Right lobe of liver (tissue), 4 donors: Measurements from ENCODE around the gene ZNF157.

Experiments
- CTCF ChIP-seq, 4 donors: fragments of 200-600 bp in 3 of 4; fragments of 450-650 bp in 1 of 4; IDR thresholded peaks; one replicate each; pipeline versions ENCODE4 v1.5.1 to v1.8.0; 2016 to 2022; ENCODE audit warnings: antibody characterized with exemption in 4 of 4, mild to moderate bottlenecking in 2 of 4
- POLR2A ChIP-seq: fragments of 450-650 bp; IDR thresholded peaks from one replicate; pipeline ENCODE4 v1.6.1; 2017; ENCODE audit warnings: antibody characterized with exemption, mild to moderate bottlenecking
- donor health status: DM: no; HTN: no; CAD: no.
- donor health status: DM: no; HTN: no; CAD: no.
- donor health status: DM: no; HTN: yes; CAD: no.

GRCh38 chrX:47446431-47446830 lies 76.1 kb downstream of the ZNF157 start:
- TF ChIP-seq CTCF (IDR thresholded peaks at IDR 0.05), result no peak
- TF ChIP-seq POLR2A, result no peak
